Retinal pigment epithelial cell (primary cell): ENCODE data around the gene YIF1B.
A peak's percentile ranks its signal among the peaks of the same experiment; 100 is the strongest.
"Not testable (repeated sequence)": the region's sequence is repeated elsewhere in the genome, so short reads cannot be mapped to it uniquely, and the experiment has no call there.

Experiments
- DNase-seq: peaks from one replicate; pipeline ENCODE4 v3.0.0-alpha.2; 2010; ENCODE audit warnings: low read depth
- H3K4me3 ChIP-seq: 2 replicates; pipeline ENCODE4 v1.5.1; 2011; ENCODE audit warnings: mild to moderate bottlenecking, low read length, control low read depth, moderate library complexity
- TF ChIP-seq, protein P1 (sequence below): conservative IDR thresholded peaks from 2 replicates; pipeline ENCODE4 v1.5.1; 2011; ENCODE audit warnings: low read depth, low read length, control low read depth, inconsistent platforms

YIF1B gene

DNA sequence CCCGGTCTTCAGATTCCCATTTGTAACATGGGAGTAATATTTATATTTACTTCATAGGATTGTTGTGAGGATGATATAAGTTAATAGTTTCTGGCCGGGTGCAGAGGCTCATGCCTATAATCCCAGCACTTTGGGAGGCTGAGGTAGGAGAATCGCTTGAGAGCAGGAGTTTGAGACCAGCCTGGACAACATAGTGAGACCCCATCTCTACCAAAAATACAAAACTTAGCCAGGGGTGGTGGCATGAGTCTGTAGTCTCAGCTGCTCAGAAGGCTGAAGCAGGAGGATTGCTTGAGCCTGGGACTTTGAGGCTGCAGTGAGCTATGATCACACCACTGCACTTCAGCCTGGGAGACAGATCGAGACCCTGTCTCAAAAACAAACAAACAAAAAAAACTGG lies 31.1 kb upstream of the YIF1B start:
- TF ChIP-seq, protein P1, sequence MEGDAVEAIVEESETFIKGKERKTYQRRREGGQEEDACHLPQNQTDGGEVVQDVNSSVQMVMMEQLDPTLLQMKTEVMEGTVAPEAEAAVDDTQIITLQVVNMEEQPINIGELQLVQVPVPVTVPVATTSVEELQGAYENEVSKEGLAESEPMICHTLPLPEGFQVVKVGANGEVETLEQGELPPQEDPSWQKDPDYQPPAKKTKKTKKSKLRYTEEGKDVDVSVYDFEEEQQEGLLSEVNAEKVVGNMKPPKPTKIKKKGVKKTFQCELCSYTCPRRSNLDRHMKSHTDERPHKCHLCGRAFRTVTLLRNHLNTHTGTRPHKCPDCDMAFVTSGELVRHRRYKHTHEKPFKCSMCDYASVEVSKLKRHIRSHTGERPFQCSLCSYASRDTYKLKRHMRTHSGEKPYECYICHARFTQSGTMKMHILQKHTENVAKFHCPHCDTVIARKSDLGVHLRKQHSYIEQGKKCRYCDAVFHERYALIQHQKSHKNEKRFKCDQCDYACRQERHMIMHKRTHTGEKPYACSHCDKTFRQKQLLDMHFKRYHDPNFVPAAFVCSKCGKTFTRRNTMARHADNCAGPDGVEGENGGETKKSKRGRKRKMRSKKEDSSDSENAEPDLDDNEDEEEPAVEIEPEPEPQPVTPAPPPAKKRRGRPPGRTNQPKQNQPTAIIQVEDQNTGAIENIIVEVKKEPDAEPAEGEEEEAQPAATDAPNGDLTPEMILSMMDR, result no peak
- H3K4me3 ChIP-seq, result no peak overlapping the region
- DNase-seq, result no peak

DNA sequence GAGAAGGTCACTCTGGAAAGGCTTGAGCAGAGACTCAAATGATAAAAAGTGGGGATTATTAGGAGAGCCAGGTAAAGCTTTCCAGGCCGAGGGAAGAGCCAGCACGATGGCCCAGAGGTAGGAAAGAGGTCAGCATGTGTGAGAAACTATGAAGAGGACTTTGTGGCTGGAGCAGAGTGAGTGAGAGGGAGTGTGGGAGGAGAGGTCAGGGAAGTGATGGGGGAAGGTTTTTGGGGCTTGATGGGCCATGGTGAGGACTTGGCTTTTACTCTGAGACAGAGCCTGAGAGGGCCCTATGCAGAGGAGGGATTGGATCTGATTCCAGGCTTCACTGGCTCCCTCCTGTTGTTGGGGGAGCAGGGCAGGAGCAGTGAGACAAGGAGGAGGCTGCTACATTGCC lies 25.2 kb upstream of the YIF1B start:
- DNase-seq, result no peak
- no peak overlapping the region for H3K4me3 ChIP-seq
- TF ChIP-seq, protein P1, result no peak

DNA sequence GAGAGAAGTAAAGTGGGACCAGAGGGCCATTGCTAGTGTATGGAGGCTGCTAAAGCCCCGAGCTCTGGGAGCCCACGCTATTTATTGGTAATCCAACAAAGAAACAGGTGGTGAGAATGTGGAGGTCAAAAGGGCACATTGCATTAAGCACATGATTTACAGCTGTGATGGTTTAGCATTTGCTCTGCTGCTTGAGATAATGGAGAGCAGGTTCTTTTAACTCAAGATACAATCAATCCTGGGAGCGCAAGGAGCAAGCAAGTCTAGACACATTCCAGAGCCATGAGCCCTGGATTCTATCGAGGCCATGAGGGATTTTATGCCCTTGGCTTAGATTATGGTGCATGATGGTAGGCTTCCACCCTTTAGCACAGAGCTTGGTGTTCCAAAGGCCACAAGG lies 23.3 kb upstream of the YIF1B start:
- not testable (repeated sequence) for H3K4me3 ChIP-seq, DNase-seq

- TF ChIP-seq, protein P1, result no peak
- no peak for DNase-seq
- H3K4me3 ChIP-seq, result peak overlapping the region; percentile 90
Measured at GRCh38 chr19:38337360-38337653, 21.6 kb upstream of the YIF1B start.

GRCh38 chr19:38336638-38337359 lies 21.1 kb upstream of the YIF1B start:
- TF ChIP-seq, protein P1, result no peak

DNA sequence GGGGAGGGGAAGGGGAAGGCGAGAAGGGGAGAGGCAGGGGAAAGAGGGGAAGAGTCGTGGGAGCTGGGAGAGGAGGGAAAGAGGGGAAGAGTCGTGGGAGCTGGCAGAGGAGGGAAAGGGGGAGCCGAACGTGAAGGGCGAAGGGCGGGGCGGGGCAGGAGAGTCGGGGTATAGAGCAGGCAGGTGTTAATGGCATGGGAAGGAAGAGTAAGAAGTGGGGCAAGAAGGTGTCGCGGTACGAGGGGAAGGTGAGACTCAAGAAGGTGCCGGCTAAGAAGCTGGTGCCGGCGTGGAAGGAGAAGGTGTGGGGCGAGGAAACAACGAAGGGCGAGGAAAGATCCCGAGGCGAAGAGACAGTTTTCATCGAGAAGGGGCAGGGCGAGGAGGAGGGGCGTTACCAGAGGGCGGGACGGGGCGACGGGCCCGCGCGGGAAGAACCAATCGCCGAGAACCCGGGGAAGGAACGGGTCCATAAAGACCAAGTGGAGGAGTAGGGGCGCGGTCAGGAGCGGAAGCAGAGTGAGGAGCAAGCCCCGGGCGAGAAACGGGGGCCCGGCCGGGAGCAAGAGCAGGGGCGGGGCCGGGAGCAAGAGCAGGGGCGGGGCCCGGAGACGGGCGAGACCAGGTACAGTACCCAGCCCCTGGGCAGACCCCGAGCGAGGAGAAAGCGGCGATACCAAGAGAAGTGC lies 20.3 kb upstream of the YIF1B start:
- TF ChIP-seq, protein P1, result no peak
- DNase-seq, result peak; percentile 92
- peak overlapping the region; percentile 90 for H3K4me3 ChIP-seq

More at GRCh38 chr19:38336638-38337359, 21.1 kb upstream of the YIF1B start:
- H3K4me3 ChIP-seq, result peak overlapping the region; percentile 90
- peak; percentile 84 for DNase-seq

- TF ChIP-seq, protein P1, result no peak
- DNase-seq, result no peak
- no peak overlapping the region for H3K4me3 ChIP-seq
Measured at GRCh38 chr19:38333245-38333644, 17.5 kb upstream of the YIF1B start.
